ENCODE data around the gene PDE8A.
A peak's percentile ranks its signal among the peaks of the same experiment; 100 is the strongest.

The PDE8A gene

DNA sequence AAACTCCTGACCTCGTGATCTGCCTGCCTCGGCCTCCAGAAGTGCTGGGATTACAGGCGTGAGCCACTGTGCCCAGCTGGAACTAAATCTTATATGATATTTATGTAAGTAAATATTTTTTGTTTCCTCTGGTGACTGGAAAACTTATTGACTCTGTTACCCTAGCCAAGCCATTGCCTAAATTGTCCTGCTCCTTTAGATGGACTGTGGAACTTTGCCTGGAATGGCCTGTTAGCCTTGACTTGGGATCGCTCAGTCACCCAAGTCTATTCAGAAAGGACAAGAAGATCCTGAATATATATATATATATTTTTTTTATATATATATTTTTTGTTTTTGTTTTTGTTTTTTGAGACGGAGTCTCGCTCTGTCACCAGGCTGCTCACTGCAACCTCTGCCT, 113.9 kb downstream of the PDE8A start:
- no peak for DNase-seq

DNA sequence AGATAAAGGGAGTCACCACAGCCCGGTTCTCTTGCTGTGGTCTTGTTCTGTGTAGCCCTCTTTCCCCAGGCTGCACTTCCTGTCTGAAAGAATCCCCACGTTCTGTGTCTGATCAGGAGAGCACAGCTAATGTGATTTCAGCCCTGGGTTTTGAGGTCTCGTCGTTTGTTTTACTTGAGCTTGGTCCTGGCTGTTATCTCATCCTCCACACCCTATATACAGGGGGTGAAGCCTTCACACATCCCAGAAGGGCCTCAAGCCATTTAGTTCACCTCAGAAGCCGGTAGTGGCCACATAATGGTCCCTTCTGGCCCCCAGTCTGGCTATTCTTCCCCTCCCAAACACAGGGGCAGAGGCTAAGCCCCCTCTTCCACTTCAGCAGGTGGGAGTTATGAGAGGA, 115.6 kb downstream of the PDE8A start:
- no peak for DNase-seq

DNA sequence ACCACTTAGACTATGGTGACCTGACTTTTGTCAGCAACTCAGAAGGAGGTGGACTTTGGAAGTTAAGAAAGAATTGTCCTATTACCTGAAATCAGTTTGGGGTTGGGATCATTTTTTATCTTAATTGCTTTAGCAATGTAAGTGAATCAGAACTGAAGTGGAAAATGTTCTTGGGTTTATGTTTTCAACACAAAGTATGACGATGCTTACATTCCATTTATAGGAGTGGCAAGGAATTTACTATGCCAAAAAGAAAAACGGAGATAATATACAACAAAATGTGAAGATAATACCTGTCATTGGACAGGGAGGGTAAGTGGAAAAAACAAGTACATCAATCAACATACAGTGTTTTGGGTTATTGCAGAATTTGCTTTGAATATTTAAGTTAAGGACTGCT, 116.1 kb downstream of the PDE8A start:
- peak; percentile 37 for DNase-seq

- no peak for DNase-seq
Observed at GRCh38 chr15:85099195-85099803, 117.6 kb downstream of the PDE8A start.

DNA sequence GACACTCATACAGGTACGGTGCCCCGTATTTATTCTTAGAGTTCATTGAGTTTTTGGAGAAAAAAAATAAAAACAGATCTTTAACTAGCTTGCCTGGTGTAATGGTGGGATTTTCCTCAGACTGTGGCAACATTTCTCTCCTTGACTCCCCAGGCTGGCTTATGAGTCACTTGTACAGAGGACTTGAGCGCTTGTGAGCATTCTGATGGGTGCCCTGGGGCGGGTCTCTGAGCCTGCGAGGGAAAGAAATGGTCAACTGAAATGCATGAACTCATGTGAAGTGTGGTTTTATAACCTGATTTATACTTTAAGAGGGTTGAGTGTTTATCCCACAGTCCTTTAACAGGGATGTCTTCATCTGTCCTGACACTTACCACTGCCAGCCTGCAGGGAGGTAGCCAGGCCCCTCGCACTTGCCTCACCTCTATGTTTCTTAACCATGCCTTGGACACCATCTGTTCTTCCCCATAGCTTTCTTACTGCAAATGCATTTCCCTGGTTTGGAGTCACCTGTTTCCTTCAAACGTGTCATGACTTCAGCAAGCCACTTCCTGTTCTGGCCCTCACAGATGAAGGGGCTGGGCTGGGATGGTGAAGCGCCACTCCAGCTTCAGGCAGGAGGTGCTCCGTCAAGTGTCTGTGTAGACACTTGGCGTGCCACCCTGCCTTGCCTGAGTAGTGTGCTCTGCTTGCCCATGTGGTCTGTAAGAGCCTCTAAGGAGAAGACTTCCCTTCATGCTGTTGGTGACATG, 118.7 kb downstream of the PDE8A start:
- no peak for DNase-seq

DNA sequence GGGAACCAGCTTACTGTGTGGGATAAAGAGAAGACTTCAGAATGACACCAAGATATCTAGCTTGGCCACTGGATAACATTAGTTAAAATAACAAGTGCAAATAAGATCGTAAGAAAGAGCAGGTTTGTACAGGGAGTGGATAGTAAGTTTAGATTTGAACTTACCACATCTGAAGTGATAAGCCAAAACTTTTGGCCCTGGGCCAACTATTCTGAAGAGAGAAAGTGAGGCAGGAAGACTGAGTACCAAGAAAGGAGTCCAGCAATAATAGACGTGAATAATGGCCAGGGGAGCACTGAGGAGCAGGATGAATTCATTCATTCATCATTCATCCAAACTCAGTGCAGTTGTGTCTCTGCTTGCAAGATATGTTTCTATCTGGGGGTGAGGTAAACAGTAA, 122.9 kb downstream of the PDE8A start:
- DNase-seq: no peak

DNA sequence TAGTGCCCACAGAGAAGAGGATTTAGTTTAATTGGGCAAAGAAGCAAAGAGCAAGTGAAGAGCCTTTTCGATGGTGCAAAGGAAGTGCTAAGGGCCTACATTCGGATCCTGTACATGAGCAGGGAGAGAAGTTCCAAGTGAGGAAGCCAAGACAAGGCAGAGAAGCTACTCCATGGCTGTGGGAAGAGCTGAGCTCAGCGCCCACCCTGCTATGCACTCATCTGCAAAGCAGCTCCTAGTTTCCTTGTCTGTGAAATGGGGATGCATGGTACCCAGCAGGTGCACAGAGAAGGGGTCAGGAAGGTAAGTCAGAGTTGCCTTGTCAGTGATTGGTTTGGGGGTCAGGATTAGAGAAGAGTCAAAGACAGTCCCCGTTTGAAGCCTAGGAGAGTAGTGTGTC, 126.5 kb downstream of the PDE8A start:
- no peak for DNase-seq

GRCh38 chr15:85109333-85109732, 127.7 kb downstream of the PDE8A start:
- no peak for DNase-seq

DNA sequence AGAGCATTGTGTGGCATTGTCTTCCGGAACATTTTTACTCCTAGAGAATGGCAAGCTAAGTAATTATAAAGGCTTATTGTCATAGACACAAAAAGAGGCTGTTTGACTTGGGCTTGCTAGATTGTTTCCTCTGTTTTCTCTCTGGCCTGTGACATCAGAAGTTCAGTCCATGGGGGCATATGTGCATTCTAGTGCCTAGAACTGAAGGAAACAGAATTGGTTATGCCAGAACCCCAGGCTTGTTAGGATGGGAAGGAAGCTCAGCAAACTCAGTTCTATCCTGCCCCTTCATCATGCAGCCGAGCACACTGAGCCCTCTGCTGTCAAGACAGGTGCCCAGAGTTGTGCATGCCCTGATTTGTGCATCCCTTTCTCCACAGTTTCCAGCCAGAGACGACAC, 131.3 kb downstream of the PDE8A start:
- DNase-seq: no peak

- DNase-seq: no peak
Observed at GRCh38 chr15:85114886-85115285, 133.2 kb downstream of the PDE8A start.

DNA sequence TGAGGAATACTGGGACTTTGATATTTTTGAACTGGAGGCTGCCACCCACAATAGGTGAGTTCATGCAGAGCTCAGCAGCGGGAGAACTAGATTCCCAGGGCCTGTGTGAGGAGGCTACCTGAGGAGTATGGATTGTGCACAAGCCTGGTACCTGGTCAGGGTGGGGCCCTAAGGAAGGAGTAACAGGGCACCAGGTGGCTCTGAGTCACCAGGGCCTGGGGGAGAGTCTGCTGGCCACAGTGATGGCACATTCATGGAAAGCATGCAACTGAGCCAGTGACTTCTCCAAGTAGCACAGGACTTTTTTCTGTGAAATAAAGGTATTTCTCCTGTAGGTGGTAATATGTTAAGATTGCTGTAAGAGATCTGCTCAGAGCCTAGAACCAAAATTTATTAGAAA, 134.4 kb downstream of the PDE8A start:
- DNase-seq: no peak

GRCh38 chr15:85116494-85116893, 134.8 kb downstream of the PDE8A start:
- no peak for DNase-seq

DNA sequence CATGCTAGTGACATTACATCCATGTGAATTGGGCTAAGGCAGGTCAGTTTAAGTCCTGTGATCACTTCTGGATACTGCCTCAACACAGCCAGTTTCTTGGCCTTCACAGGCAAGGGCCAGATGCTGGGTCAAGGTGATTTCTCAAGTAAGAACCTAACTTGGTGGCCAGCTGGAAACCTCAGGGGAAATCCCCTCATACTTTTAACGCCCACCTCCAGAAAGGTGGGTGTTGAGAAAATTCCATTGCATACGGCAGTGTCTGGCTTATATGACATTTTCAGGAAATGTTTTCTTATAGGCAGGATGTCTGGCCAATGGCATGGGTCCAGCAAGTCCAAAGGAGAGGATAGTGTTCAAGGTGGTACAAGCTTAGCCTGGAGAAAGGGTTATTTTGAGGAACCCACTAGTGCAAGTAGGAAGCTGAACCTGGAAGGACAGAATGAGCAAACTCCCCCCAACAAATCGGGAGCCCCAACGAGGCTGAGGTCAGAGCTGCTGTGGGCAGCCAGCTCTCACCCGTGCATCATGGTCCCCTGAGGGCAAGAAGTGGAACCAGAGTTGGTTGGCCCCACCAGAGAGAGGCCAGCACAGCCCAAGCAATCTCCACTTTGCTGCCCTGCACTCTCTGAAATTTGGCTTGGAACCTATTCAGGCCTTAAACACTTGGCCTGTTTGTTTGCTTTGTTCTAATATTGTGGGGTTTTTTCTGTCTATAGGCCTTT, 135.4 kb downstream of the PDE8A start:
- no peak for DNase-seq

- no peak for DNase-seq
Observed at GRCh38 chr15:85118173-85118572, 136.5 kb downstream of the PDE8A start.

DNA sequence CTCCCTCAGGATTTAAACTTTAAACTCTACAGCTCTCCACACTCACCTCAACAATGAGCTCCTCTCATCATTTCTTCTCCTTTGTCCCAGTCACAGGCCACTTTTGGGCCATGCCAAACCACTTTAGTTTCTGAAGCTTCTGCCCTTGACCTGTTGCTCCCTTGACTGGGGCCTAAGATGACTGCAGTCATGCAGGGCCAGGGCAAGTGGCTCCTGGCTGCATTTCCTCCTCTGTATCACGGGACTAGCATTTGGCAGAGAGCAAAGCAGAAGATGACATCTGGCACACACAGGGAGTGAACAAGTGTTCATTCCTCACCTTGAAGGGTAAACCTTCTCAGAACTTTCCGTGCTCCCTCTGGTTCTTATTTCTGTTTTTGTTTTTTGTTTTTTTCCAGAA, 136.9 kb downstream of the PDE8A start:
- no peak for DNase-seq

GRCh38 chr15:85120351-85121113, 138.9 kb downstream of the PDE8A start:
- no peak for DNase-seq

GRCh38 chr15:85124173-85124572, 142.5 kb downstream of the PDE8A start:
- no peak for DNase-seq

DNA sequence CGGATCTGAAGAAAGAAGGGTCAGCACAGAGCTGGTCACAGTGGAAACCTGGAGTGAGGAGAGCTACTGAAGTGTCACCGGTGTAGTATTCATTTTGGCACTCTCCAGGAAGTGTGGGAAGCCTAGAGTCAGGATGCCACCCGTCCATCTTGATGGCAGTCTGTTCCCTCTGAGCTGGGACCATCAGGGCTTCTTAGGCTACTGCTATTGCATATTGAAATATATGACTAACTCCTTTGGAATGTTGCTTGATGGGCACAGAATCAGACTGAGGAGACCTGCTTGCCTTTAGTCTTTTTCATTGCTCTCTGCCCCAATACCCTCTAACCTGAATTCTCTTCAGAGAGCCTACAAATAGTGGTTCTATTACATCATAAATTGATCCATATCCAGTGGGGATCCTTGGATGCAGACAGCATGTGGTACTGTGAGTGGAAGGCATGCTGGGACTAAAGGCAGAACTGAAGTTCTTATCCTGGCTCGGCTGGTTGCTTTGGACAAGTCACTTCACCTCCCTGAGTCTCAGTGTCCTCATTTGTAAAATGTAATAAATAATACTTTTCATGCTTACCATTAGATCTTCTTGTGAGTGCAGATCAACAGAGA, 143.5 kb downstream of the PDE8A start:
- peak; percentile 37 for DNase-seq

GRCh38 chr15:85128621-85129020, 147.0 kb downstream of the PDE8A start:
- peak; percentile 5 for DNase-seq

DNA sequence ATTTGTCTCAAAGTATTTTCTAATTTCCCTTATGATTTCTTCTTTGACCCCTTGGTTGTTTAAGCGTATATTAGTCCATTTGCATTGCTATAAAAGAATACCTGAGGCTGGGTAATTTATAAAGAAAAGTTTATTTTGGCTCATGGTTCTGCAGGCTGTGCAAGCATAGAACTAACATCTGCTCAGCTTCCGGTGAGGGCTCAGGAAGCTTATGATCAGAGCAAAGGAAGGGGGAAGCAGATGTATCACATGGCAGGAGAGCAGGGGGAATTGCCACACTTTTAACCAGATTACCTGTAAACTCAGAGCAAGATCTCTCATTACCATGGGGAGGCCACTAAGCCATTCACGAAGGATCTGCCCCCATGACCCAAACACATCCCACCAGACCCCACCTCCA, 148.2 kb downstream of the PDE8A start:
- no peak for DNase-seq

DNA sequence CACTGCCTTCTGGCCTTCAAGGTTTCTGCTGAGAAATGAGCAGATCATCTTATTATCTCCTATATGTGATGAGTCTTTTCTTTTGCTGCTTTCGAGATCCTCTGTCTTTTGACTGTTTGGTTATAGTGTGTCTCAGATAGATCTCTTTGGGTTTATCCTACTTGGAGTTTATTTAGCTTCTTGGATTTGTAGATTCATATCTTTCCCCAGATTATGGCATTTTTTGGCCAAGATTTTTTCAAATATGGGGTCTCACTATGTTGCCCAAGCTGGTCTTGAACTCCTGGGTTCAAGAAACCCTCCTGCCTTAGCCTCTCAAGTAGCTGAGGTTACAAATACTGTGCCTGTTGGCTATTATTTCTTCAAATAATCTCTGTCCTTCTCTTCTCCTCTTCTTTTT, 150.3 kb downstream of the PDE8A start:
- no peak for DNase-seq

GRCh38 chr15:85133709-85134108, 152.1 kb downstream of the PDE8A start:
- no peak for DNase-seq

Measured in HCEC 1CT (cell line).